ENCODE data around the gene SLC16A9.

DNA sequence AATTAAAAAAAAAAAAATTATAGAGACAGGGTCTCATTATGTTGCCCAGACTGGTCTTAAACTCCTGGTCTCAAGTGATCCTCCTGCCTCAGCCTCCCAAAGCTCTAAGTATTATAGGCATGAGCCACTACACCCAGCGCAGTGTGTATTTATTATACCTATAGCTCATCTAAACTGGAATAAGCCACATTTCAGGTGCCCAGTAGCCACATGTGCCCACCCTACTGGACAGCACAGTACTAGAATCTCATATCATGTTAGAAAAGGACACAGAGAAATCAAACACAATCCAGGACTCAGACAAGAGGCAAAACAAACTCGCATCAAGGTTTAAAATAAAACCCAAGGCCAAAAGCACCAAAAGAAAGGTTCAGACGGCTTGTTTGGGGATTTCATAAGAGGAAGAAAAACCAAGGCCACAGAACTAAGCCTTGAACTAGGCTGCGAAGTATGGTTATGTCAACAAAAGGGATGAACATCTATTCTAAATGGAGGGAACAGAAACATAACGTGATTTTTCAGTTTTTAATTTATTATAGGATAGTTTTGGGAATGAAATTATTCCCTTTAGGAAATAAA is 32.3 kb downstream of the SLC16A9 start:
- no peak for TF ChIP-seq EZH2phosphoT487 (IDR thresholded peaks at IDR 0.05; ENCODE audit: insufficient read depth, low read depth)
- TF ChIP-seq EZH2 (IDR thresholded peaks at IDR 0.05; ENCODE audit: insufficient read depth, poor library complexity, severe bottlenecking), result no peak

All from GM23248 (cell line).